ENCODE data around the gene STYX. TPM values are rescaled to one million over a fixed set of nuclear protein-coding genes. Genes with fewer than 3 reads are reported as not detected.

Gene STYX
- total and polyA plus RNA-seq, 2 of the 4 experiments (the other 2 are of a cell fraction) = 5.8 to 7.5 TPM

- TF ChIP-seq ELK1 (IDR thresholded peaks at IDR 0.05; ENCODE audit: borderline replicate concordance, low read depth, low read length) (no peak), SMC3 (IDR thresholded peaks at IDR 0.05; ENCODE audit: low read depth, low read length) (no peak)
These were observed 34.4 kb upstream of the STYX start, which contains the start of gene ERO1A (continued) for GRCh38 chr14:52695481-52696091.

- no peaks in the 10 kb centered on the region for H3K9me3 ChIP-seq (ENCODE audit: control insufficient read depth, insufficient read depth, low read length)
- ATAC-seq (ENCODE audit: low read depth) = no peak
- no peak overlapping the region for H3K23ac ChIP-seq (ENCODE audit: low read depth, low read length)
- no peak overlapping the region for H3K4me3 ChIP-seq (ENCODE audit: insufficient read depth, low read depth, low read length)
- no peak overlapping the region for H2AK9ac ChIP-seq (replicated peaks; ENCODE audit: low read depth, low read length, poor library complexity)
- H3K27ac ChIP-seq (ENCODE audit: insufficient read depth, low read length) = no peak overlapping the region
- intact Hi-C loops (cut with micrococcal nuclease) = no loop called here
- H4K5ac ChIP-seq (ENCODE audit: low read depth, low read length) = no peak overlapping the region
- no peaks in the 10 kb centered on the region for H3K4me1 ChIP-seq (ENCODE audit: control insufficient read depth, insufficient read depth, low read length)
- no peaks in the 10 kb centered on the region for H3K79me1 ChIP-seq (ENCODE audit: low read depth in 1 of 2, low read length in 2 of 2)
- H3K4me2 ChIP-seq (ENCODE audit: low read depth, low read length) = no peak overlapping the region
- no peak overlapping the region for H2BK5ac ChIP-seq (ENCODE audit: low read depth, low read length, poor library complexity, severe bottlenecking)
- ChIA-PET POLR2A (ENCODE audit: unreplicated experiment) (interaction anchor here (0.7 kb wide), 1 partner anchor 146 kb away, joined by 3 read pairs; no protein-coding TSS in a partner anchor), CTCF (interaction anchor here (1.1 kb wide), 1 partner anchor 22 kb away, joined by 4 read pairs; no protein-coding TSS in a partner anchor)
- H4K91ac ChIP-seq (ENCODE audit: insufficient read depth, low read depth, low read length) = no peak overlapping the region
- H4K8ac ChIP-seq (ENCODE audit: low read depth in 2 of 2, low read length in 2 of 2) = no peak overlapping the region
- no peak overlapping the region for H2AFZ ChIP-seq (replicated peaks; ENCODE audit: low read length, poor library complexity)
- H3K4ac ChIP-seq (ENCODE audit: low read depth, low read length) = no peak overlapping the region
- no CpG with 5 or more reads among the region's 2 CpGs for WGBS, 2 experiments (ENCODE audit: extremely low coverage in 2 of 2, insufficient read length in 1 of 2)
- no peak overlapping the region for H3K56ac ChIP-seq (ENCODE audit: extremely low read depth, insufficient read depth, low read length)
- H4K20me1 ChIP-seq (ENCODE audit: insufficient read depth, low read length) = no peaks in the 10 kb centered on the region
- no peaks in the 10 kb centered on the region for H3K27me3 ChIP-seq (ENCODE audit: control insufficient read depth, insufficient read depth, low read length)
- peak; percentile 33 for DNase-seq
- no peak overlapping the region for H3K9ac ChIP-seq (ENCODE audit: low read depth, low read length)
- BruUV-seq (replicated peaks) = no TSS peak
- no peak overlapping the region for H2BK20ac ChIP-seq (ENCODE audit: low read depth, low read length)
- H2BK15ac ChIP-seq (ENCODE audit: low read depth, low read length) = no peak overlapping the region
- H3K14ac ChIP-seq (replicated peaks; ENCODE audit: low read depth, low read length) = no peak overlapping the region
- dilution Hi-C loops (cut with HindIII; ENCODE audit: low sequenced_read_pairs, unreplicated experiment) = no loop called here
- H3K9me1 ChIP-seq (ENCODE audit: insufficient read depth, low read length) = no peaks in the 10 kb centered on the region
- TF ChIP-seq BHLHE40 (IDR thresholded peaks at IDR 0.05; ENCODE audit: low read depth, low read length) = no peak
- TF ChIP-seq CTCF (conservative IDR thresholded peaks at IDR 0.05; ENCODE audit: low read depth, low read length) = no peak
- TF ChIP-seq RAD21 (IDR thresholded peaks at IDR 0.05; ENCODE audit: low read length) = no peak
- no peak for TF ChIP-seq RFX5 (IDR thresholded peaks at IDR 0.05; ENCODE audit: low read depth, low read length)
- TF ChIP-seq FOS (IDR thresholded peaks at IDR 0.05; ENCODE audit: low read depth, low read length) = no peak
- TF ChIP-seq NFE2L2 (IDR thresholded peaks at IDR 0.05; ENCODE audit: low read depth, low read length) = no peak
- TF ChIP-seq CHD1 (IDR thresholded peaks at IDR 0.05; ENCODE audit: low read depth, low read length) = no peak
- TF ChIP-seq POLR2A (IDR thresholded peaks at IDR 0.05; ENCODE audit: low read depth, low read length) = no peak
- no peak for TF ChIP-seq ELK1 (IDR thresholded peaks at IDR 0.05; ENCODE audit: borderline replicate concordance, low read depth, low read length)
- no peak for TF ChIP-seq MAZ (IDR thresholded peaks at IDR 0.05; ENCODE audit: borderline replicate concordance, low read depth, low read length)
- TF ChIP-seq RCOR1 (IDR thresholded peaks at IDR 0.05; ENCODE audit: insufficient replicate concordance, low read length) = no peak
- H2BK120ac ChIP-seq (ENCODE audit: low read depth, low read length) = no peak overlapping the region
- H2AK5ac ChIP-seq (ENCODE audit: low read depth, low read length) = no peak overlapping the region
- H3K18ac ChIP-seq (ENCODE audit: low read depth, low read length) = no peak overlapping the region
- in situ Hi-C loops (cut with MboI; ENCODE audit: low sequenced_read_pairs) = loop anchor here (25.0 kb wide), 1 partner anchor 688 kb away; no protein-coding TSS in a partner anchor
- H3K36me3 ChIP-seq (ENCODE audit: control insufficient read depth, insufficient read depth, low read length) = no peaks in the 10 kb centered on the region
These were observed 29.2 kb upstream of the STYX start for GRCh38 chr14:52700701-52701172.
